NB4 (cell line): ENCODE results near the gene ZNF641.

ENCODE experiments used
- DNase-seq: peaks from one replicate; pipeline ENCODE4 v3.0.0; 2010; ENCODE audit warnings: low read depth
- H3K4me3 ChIP-seq: one replicate; pipeline ENCODE4 v1.5.1; 2011; ENCODE audit warnings: mild to moderate bottlenecking, low read depth, low read length, moderate library complexity
- CTCF ChIP-seq: IDR thresholded peaks from one replicate; pipeline ENCODE4 v1.5.1; 2012; ENCODE audit warnings: low read depth, low read length
- MAX ChIP-seq: IDR thresholded peaks from 2 replicates; pipeline ENCODE4 v1.6.1; 2011; ENCODE audit warnings: low read depth, low read length
- MYC ChIP-seq: IDR thresholded peaks from 2 replicates; pipeline ENCODE4 v1.6.1; 2011; ENCODE audit warnings: low read depth, low read length
- POLR2A ChIP-seq: IDR thresholded peaks from 2 replicates; pipeline ENCODE4 v1.6.1; 2011; ENCODE audit warnings: mild to moderate bottlenecking; ENCODE audit not compliant: insufficient read length; ENCODE audit errors: extremely low read depth

ZNF641 gene

GRCh38 chr12:48379794-48380193, 29.1 kb upstream of the ZNF641 start:
- no peak for DNase-seq
- TF ChIP-seq MAX (no peak), CTCF (no peak), MYC (no peak), POLR2A (no peak)
- no peak overlapping the region for H3K4me3 ChIP-seq

DNA sequence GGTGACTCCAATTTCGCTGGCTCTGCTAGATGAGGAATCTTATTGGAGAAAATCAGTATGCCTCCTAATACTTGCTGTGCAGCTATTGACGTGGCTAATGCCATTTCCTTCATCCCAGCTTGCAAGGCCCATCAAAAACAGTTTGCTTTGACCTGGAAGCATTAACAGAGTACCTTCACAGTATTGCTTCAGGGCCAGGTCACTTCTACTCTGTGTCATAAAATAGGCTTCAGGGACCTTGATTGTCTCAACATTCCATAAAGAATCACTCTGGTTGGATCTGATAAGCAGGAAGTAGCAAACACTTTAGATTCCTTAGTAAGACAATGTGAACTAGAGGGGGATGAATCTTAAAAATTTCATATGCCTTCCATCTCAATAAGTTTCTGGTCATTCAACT, 26.9 kb upstream of the ZNF641 start:
- TF ChIP-seq MYC (no peak), POLR2A (no peak), MAX (no peak), CTCF (no peak)
- DNase-seq: no peak
- H3K4me3 ChIP-seq: no peak overlapping the region

- H3K4me3 ChIP-seq: no peak overlapping the region
- no peak for TF ChIP-seq MYC
- TF ChIP-seq CTCF: no peak
- TF ChIP-seq MAX: no peak
- no peak for TF ChIP-seq POLR2A
- DNase-seq: no peak
Measured at GRCh38 chr12:48374164-48374563, 23.4 kb upstream of the ZNF641 start.

GRCh38 chr12:48366131-48366530, 15.4 kb upstream of the ZNF641 start:
- TF ChIP-seq CTCF (no peak), POLR2A (no peak), MAX (no peak), MYC (no peak)
- DNase-seq: no peak
- no peak overlapping the region for H3K4me3 ChIP-seq

DNA sequence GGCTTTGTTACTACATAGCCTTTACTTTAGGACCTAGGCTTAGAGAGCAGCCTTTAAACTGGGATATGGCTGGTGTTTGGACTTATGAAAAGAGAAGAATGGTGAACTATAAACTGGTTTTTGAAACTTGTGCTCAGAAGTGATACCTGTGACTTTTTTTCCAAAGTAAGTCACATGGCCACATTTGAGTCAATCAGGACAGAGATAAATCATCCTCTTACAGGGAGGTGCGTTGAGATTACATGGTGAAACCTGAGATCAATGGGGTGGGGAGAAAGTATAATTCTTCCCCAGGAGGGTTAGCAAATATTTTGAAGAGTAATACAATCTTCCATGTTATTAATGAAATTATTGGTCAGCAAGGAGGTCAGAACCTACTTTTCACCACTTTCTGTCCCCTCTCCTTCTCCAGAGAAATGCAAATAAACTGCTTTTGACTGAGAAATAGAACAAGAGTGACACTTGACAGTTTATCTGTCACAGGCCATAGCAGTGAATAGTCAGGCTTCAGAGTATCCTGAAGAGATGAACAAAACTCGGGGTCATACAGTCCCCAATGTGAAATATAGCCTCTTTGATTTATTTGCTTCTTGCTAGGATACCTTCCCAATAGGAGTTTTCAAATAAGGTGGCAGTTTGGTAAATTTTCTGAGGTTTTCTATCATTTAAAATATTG, 11.1 kb upstream of the ZNF641 start:
- H3K4me3 ChIP-seq: no peak overlapping the region
- no peak for DNase-seq
- TF ChIP-seq MAX (no peak), POLR2A (no peak), CTCF (no peak), MYC (no peak)

GRCh38 chr12:48358937-48359513, 8.3 kb upstream of the ZNF641 start:
- no peak for DNase-seq
- TF ChIP-seq CTCF (no peak), MYC (no peak), MAX (no peak), POLR2A (no peak)
- no peak overlapping the region for H3K4me3 ChIP-seq
